Inflammatory macrophage (primary cell): ENCODE data around the gene IGLL1.
A peak's percentile ranks its signal among the peaks of the same experiment; 100 is the strongest.
"Not testable (repeated sequence)": the region's sequence is repeated elsewhere in the genome, so short reads cannot be mapped to it uniquely, and the experiment has no call there.

ENCODE experiments used
- DNase-seq, 2 donors: peaks; one replicate each; pipeline ENCODE4 v3.0.0-alpha.2; 2020 to 2022

The IGLL1 gene

GRCh38 chr22:23539839-23540198 is 40.3 kb downstream of the IGLL1 start:
- not testable (repeated sequence) for DNase-seq

DNA sequence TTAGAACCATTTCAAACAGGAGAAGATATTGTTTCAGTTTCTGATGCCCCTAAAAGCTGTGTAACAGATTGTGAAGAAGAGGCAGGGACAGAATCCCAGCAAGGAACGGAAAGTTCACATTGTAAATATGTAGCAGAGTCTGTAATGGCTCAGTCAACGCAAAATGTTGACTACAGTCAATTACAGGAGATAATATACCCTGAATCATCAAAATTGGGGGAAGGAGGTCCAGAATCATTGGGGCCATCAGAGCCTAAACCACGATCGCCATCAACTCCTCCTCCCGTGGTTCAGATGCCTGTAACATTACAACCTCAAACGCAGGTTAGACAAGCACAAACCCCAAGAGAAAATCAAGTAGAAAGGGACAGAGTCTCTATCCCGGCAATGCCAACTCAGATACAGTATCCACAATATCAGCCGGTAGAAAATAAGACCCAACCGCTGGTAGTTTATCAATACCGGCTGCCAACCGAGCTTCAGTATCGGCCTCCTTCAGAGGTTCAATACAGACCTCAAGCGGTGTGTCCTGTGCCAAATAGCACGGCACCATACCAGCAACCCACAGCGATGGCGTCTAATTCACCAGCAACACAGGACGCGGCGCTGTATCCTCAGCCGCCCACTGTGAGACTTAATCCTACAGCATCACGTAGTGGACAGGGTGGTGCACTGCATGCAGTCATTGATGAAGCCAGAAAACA is 40.8 kb downstream of the IGLL1 start:
- DNase-seq = peak; percentile 76 to 82

DNA sequence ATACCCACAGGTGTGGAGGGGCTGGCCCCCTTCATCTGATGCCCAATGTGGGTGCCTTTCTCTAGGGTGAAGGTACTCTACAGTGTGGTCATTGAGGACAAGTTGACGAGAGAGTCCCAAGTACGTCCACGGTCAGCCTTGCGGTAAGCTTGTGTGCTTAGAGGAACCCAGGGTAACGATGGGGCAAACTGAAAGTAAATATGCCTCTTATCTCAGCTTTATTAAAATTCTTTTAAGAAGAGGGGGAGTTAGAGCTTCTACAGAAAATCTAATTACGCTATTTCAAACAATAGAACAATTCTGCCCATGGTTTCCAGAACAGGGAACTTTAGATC is 41.4 kb downstream of the IGLL1 start:
- DNase-seq = not testable (repeated sequence)

DNA sequence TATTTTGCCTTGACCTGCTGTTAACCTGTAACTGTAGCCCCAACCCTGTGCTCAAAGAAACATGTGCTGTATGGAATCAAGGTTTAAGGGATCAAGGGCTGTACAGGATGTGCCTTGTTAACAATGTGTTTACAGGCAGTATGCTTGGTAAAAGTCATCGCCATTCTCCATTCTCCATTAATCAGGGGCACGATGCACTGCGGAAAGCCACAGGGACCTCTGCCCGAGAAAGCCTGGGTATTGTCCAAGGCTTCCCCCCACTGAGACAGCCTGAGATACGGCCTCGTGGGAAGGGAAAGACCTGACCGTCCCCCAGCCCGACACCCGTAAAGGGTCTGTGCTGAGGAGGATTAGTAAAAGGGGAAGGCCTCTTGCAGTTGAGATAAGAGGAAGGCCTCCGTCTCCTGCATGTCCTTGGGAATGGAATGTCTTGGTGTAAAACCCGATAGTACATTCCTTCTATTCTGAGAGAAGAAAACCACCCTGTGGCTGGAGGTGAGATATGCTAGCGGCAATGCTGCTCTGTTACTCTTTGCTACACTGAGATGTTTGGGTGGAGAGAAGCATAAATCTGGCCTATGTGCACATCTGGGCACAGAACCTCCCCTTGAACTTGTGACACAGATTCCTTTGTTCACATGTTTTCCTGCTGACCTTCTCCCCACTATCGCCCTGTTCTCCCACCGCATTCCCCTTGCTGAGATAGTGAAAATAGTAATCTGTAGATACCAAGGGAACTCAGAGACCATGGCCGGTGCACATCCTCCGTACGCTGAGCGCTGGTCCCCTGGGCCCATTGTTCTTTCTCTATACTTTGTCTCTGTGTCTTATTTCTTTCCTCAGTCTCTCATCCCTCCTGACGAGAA is 42.0 kb downstream of the IGLL1 start:
- DNase-seq = not testable (repeated sequence)

DNA sequence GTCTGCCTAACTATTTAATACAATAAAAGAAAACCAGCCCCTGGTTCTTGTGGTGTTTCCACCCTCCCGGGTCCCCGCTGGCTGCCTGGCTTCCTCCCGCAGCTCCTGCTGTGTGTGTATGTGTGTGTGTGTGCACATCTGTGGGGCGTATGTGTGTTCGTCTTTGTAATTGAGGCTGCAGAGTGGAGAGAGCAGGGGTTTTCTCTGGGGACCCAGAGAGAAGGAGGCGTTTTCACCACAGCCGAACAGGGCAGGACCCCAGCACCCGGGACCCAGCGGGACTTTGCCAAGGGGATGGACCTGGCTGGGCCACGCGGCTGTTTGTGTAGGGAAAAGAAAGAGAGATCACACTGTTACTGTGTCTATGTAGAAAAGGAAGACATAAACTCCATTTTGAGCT is 42.7 kb downstream of the IGLL1 start:
- DNase-seq = no peak

DNA sequence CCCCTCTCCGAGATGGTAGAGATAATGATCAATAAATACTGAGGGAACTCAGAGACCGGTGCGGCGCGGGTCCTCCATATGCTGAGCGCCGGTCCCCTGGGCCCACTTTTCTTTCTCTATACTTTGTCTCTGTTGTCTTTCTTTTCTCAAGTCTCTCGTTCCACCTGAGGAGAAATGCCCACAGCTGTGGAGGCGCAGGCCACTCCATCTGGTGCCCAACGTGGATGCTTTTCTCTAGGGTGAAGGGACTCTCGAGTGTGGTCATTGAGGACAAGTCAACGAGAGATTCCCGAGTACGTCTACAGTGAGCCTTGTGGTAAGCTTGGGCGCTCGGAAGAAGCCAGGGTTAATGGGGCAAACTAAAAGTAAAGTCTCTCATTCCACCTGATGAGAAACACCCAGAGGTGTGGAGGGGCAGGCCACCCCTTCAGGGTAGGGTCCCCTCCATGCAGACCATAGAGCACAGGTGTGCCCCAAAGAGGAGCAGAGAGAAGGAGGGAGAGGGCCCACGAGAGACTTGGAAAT is 43.2 kb downstream of the IGLL1 start:
- no peak for DNase-seq

DNA sequence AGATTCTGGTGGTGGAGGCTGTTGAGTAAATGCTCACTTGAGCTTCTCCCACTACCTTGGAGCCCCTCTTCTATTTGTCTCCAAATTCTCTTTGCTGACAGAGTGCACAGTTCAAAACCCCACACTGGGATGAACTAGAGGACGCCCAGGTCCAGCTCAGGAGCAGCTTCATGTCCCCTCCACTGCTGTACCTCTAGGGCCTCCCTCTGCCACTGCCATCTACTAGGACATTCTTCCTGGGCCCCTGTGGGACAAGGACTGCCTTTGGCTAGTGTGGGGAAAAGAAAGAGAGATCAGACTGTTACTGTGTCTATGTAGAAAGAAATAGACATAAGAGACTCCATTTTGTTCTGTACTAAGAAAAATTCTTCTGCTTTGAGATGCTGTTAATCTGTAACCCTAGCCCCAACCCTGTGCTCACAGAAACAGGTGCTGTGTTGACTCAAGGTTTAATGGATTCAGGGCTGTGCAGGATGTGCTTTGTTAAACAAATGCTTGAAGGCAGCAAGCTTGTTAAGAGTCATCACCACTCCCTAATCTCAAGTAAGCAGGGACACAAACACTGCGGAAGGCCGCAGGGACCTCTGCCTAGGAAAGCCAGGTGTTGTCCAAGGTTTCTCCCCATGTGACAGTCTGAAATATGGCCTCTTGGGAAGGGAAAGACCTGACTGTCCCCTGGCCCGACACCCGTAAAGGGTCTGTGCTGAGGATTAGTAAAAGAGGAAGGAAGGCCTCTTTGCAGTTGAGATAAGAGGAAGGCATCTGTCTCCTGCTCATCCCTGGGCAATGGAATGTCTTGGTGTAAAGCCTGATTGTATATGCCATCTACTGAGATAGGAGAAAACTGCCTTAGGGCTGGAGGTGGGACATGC is 44.1 kb downstream of the IGLL1 start:
- DNase-seq = not testable (repeated sequence)

DNA sequence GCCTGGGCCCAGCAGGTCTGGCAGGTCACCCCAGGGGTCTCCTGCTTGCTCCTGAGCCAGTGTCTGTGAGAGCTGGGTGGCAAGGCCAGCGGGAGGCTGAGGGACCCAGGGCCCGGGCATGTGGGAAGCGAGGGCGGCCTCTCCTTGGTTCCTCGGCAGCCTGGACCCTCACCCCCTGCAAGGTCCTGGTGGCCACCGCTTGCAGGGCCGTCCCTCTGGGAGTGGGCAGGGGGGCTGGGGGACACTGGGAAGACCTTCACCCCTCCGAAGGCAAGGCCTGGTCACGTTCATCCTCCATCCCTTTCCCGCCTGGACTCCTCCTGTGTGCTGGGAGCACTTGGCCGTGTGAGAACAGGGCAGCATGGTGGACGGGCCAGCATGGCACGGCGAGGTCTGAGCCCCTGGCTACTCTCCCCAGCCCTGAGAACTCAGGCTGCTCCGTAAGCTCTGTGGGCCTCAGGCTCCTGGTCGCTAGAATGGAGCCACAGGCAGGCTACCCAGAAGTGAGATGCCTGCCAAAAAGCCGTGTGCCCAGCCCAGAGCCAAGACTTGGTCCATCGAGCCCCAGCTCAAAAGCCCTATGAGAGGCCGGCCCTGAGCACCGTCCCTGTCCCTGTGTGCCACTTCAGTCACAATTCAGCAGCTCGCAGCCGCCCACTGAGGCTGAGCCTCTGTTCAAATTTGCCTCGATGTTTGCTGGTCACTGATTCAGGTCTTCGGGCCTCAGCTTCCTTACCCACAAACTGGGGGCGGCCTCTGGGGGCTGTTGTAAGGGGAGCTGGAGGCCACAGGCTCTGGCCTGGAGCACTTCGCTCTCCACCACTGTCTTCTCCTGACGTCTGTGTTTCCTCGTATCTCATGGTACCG is 45.0 kb downstream of the IGLL1 start:
- DNase-seq = no peak

- no peak for DNase-seq
Observed at GRCh38 chr22:23534201-23534850, 45.8 kb downstream of the IGLL1 start.

GRCh38 chr22:23533771-23534191 is 46.3 kb downstream of the IGLL1 start:
- DNase-seq = no peak

GRCh38 chr22:23533328-23533762 is 46.7 kb downstream of the IGLL1 start:
- DNase-seq = no peak

DNA sequence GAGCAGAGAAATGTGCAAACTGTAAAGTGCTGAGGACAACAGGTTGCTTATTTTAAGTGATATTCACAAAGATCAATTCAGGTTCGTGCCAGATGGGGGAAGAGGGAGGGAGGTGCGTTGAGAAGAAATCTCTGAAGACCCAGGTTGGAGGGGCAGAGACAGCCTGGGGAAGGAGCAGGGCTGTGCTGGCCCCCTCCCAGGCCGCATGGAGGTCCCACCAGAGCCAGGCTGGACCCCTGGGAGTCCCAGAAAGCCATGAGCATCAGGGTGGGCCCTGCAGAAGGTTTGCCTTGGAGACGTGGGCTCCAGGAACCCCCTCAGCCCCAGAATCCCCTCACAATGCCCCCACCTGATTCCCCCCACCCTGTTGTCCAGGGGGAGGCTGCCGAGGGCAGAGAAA is 47.4 kb downstream of the IGLL1 start:
- DNase-seq = no peak

GRCh38 chr22:23531966-23532705 is 48.0 kb downstream of the IGLL1 start:
- DNase-seq = no peak

DNA sequence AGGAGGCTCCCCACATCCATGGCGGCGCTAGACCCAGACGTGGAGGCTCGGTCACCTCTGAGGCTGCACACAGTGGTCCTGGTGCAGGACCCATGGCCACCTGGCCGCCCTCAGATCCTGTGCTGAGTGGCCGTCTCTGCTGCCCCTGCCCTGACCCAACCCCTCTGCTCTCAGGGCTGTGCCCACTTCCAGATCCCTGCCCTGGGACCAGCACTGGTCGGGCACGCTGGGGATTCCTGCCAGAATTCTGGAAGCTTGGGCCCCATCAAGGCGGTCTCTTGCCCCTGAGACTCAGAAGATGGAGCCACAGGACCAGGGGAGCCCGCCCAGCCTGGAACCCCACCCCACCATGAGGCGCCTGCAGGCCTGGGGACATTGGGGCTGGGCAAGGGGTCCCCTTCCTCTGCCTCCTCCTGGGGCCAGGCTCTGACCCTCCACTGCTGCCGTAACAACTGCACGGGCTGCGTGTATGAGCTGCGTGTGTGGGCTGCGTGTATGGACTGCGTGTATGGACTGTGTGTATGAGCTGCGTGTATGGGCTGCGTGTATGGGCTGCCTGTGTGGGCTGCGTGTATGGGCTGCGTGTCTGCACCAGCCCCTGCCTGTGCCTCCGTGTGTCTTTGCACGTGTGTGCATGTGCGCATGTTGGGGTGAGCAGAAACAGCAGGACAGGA is 48.7 kb downstream of the IGLL1 start:
- no peak for DNase-seq

DNA sequence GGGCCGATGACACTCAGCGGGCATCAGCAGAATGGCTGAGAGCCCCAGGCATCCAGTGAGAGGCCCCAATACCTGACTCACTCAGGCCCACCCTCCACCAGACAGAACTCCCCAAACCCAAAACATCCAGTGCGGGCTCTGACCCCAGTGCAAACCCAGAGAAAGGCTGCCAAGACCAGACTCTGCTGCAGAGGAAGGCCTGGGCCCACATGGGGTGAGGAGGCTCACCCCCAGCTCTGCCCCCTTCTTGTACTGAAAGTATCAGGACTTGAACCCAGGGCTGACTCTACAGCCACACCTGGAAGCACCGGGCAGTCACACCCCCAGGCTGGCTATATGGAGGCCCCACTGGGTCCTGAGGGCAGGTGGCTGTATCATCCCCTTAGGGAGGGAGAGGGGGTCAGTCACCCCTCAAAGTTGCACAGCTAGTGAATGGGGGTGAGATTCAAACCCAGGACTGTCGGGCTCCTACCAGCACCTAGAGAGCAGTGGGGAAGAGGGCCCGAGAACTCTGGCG is 49.3 kb downstream of the IGLL1 start:
- no peak for DNase-seq

GRCh38 chr22:23530106-23530505 is 50.0 kb downstream of the IGLL1 start:
- no peak for DNase-seq

- DNase-seq = no peak
Observed at GRCh38 chr22:23529166-23530103, 50.7 kb downstream of the IGLL1 start.

DNA sequence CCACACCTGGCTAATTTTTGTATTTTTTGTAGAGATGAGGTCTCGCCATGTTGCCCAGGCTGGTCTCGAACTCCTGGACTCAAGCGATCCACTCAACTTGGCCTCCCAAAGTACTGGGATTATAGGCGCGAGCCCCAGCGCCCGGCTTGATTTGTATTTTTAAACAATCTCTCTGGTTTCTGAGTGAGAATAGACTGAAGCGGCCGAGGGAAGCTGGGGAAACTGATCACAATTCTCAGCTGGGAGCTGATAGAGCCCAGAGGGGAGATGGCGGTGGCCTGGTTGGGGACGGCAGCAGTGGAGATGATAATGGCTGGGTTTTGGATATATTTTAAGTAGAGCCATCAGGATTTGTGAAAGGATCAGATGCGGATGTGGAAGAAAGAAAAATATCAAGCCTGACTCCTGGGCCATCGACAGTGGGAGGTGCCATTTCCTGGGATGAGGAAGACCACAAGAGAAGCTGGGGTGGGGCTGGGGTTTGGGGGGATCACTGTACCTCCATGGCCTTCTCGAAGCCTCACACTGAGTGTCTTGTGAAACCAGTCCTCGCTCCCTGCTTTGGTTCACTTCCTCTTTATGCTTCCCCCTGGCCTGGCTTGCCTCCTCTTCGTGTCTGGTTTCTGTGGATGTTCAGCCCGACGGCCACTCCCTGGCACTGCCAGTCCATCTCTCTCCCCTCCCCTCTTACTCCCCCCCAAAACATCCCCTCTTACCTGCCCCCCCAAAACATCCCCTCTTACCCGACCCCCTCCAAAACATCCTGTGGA is 51.9 kb downstream of the IGLL1 start:
- peak; percentile 59 to 63 for DNase-seq
